NCI-H446 treated with DMSO at 0.1 percent for 48 hours (cell line): Measurements from ENCODE around the gene PROSER2.
"Not testable (repeated sequence)": the region's sequence is repeated elsewhere in the genome, so short reads cannot be mapped to it uniquely, and the experiment has no call there.

Experiments
- DNase-seq: peaks from one replicate; lab custom pipeline; 2025; lab: John Stamatoyannopoulos, UW

The PROSER2 gene

DNA sequence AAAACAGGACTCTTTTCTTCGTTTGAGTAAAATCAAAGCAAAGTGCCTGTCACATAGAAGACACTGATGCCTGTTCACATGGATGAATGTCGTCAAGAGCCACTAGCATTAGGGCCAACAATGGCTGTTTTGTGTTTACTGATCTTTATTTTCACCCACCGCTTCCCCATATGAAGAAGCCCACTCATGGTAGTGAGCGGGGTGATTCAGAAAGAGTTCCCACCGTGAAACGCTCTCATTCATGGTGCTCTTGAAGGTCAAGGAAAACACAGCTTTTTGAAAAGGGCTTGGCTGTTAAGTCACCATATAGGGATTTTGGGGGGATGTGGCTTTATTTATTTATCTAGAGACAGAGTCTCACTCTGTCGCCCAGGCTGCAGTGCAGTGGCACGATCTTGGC lies 12.5 kb downstream of the PROSER2 start:
- DNase-seq = no peak

DNA sequence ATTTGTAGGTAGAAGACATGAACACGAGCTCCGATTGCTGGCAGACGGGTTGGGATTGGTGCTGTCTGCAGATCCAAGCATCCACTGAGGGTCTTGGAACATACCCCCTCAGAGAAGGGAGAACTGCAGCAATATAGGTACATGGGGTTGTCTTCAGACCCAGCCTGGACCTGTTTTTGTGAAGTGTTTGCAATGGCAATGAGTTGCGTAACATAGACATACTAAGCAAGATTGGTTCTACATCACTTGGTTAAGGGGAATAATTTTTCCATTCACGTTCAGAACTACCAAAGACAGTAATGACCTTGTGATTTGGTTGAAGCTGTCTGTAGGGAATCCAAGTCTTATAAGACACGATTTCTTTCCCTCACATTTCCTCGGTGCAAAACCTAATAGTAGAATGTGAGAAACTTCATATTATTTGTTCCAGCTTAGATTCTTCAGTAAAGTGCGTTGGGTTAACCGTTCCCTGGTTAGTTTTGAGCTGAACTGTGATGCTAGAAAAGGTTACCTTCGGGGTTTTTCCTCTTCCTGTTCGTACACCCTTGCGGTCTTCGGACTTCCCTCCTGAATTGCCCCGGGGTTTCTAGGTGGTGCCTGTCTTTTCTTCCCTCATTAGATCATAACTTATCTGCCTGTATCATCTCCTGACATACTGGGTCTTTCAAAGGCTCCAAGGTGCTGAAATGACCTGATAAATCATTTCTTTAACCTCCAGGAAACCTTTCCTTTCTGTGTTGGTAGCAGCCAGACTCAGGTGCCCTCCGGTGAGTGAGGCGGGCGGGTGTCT lies 14.4 kb downstream of the PROSER2 start:
- DNase-seq = no peak

DNA sequence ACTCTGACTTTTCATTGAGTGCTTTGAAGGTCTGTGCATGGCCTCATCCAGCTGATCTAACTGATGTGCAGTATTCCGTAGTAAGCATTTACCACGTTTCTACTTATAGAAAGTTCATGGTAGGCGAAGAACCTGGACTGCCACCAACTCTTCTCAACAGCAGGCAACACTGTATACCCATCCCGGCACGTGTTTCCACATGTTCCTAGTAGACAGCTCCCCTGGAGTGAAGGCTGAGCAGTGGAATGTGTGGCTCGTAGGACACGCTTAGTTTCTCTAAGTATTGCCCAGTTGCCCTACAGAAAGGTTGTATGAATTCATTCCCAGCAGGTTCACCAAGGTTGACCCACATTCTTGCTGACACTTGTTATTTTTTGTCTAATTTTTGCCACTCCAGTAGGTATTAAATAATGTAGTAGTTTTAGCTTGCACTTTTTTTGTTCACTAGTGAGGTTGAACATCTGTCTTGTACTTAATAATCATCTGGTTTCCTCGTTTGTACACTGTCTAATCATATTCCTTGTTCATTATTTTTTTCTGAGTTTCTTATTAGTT lies 15.2 kb downstream of the PROSER2 start:
- DNase-seq = no peak

DNA sequence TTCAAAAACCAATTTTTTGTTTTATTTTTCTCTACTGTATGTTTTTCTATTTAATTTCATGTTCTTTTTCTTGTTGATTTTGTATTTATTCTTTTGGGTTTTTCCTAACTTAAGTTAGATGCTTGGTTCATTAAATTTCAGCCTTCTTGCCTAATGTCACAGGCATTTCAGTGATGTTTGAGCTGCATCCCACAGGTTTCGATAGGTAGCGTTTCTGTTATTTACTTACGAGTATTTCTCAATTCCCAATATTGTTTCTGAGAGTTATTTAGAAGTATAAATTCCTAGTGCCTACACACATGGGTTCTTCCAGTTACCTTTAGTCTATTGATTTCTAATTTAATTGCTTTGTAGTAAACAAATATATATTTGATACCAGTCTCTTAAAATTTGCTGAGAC lies 18.2 kb downstream of the PROSER2 start:
- no peak for DNase-seq

DNA sequence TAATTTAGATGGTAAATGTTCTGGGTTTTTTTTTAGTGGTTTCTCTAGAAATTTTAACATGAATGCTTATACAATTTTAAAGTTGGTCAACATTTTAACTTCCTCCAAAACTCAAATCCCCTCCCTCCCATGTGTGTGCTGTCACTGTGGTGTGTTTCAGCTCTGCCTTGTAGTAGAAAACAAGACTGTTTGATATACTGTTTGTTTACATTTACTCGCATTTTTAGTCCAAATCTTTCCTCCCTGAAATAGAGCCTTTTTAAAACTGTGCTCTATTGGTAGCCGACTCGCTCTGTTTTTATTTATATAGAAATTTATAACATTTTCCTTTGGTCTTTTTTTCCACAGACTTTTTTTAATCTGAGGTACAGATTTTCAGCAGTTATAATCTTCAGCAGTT lies 19.3 kb downstream of the PROSER2 start:
- DNase-seq = no peak

DNA sequence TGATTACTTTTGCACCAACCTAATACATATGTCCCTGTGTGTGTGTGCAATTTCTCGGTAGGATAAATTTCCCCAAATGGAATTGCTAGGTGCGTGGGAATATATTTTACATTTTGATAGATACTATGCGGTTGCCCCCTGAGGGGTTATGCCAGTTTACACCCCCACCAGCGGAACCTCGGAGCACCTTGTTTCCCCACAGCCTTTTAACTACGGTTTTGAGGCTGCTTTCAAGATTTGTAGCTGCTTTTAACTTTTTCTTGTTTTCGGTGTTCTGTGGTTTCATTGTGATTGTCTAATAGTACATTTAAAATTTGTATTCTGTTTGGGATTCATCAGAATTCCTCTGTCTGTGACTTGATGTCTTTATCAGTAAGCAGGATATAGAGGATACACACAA lies 22.0 kb downstream of the PROSER2 start:
- no peak for DNase-seq

DNA sequence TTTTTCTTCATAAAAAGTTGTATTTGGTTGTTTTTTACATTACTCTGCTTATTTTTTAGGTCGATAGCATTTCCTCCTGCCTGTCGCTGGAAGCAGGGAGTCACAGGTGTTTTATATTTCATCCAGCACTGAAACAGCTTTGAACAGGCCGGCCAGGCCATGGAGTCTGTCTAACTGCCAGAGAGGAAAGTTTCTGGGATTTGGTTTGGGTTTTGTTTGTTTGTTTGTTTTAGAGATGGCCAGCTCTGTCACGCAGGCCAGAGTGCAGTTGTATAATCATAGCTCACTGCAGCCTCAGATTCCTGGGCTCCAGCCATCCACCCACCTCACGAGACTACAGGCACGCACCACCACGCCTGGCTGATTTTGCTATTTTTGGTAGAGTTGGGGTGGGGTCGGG lies 23.4 kb downstream of the PROSER2 start:
- no peak for DNase-seq

DNA sequence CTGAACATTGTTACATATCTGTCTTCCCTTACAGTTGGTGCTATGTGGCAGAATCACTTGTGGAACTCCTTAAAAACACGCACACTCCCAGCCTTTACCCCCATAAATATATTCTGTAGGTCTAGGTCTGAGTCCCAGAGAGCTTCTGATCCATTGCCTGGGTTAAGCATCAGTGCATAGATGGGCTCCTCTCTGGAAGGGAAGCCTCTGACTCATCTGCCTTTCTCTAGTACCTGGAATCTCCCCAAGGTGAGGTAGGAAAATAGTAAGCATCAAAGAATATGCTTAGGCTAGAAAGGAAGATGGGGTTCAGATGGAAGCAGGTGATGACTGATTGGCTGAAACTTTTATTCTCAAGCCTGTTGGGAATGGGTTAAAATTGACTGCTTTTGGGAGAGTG lies 26.1 kb downstream of the PROSER2 start:
- no peak for DNase-seq

DNA sequence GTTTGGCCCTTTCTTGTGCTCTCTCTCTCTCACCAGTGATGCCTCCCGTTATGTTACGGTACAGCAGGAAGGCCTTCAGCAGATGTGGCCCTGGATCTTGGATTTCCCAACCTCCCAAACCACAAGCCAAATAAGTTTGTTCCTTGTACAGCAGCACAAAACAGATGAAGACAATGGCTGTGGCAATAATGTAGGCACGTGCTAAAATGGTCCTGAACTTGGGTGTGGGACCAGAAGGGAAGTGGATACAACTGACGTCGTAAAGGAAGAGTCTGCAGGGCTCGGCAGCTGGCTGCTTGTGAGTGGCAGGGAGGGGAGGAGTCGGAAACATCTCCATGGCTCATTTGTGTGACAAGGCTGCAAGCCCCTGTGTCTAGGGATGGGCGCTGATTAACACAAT lies 26.8 kb downstream of the PROSER2 start:
- no peak for DNase-seq

DNA sequence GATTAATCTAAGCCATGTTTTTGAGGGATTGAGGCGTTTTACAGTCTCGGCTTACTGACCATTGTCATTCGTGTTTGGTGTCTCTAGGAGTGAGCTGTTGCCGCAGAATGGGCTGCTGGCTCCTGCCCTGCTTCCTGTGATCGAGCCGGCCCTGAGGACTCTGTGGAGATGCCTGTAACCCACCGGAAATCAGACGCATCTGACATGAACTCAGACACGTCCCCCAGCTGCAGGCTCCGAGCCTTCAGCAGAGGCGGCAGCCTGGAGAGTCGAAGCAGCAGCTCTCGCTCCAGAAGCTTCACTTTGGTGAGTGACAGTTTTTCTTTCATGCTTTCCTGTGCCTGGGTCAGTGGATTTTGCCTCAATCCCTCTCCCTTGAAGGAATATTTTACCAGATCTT lies 28.8 kb downstream of the PROSER2 start:
- no peak for DNase-seq

DNA sequence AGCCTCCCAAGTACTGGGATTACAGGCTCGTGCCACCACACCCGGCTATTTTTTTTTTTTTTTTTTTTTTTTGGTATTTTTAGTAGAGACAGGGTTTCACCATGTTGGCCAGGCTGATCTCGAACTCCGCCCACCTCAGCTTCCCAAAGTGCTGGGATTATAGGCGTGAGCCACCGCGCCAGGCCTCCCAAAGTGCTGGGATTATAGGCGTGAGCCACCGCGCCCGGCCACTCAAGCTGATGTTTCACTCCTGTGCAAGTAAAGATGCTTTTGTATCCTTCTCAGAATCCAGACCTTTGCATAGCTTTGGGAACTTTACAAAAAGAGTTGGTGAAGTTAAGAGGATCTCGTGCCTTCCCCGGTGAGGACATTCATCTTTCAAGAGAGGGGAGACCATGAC lies 29.5 kb downstream of the PROSER2 start:
- DNase-seq = not testable (repeated sequence)

DNA sequence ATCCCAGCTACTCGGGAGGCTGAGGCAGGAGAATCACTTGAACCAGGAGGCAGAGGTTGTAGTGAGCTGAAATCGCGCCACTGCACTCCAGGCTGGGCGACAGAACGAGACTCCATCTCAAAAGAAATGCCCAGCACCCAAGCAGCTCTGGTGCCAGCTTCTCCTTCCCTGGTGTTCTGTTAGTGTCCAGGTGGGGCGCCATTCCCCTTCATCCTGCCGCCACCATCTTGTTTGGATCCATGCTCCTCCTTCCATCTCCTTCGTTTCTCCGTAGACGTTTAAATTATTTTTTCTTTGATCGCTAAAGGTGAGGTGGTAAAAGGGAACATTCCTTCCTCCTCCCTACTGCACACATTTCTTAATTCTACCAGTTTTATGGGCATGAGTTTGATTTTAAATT lies 30.3 kb downstream of the PROSER2 start:
- no peak for DNase-seq

DNA sequence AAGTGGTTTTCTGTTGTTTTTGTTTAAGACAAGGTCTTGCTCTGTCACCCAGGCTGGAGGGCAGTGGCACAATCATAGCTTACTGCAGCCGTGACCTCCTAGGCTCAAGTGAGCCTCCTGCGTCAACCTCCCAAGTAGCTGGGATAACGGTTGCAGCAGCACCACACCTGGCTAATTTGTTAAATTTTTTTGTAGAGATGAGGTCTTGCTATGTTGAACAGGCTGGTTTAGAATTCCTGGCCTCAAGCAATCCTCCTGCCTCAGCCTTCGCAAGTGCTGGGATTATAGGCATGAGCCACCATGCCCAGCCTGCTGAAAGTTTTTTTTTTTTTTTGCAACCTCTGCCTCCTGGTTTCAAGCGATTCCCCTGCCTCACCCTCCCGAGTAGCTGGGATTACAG lies 31.1 kb downstream of the PROSER2 start:
- no peak for DNase-seq

DNA sequence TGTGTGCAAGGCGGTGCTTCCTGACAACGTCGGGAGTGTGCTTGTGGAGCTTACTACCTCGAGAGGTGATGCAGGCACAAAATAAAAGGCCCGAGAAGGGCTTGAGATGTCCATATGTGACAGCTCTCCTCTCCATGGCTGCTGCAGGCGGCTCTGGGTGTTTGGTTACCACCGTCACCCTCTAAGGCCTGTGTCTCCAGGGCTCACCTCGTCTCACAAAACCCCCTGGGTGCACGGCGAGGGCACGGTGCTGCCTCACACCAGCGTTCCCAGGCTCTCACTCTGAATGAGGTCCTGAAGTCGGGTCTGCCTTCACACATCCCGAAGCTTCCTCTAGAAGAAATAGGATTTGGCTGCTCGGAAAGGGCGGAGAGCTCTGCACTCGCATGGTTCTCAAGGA lies 32.9 kb downstream of the PROSER2 start:
- no peak for DNase-seq

DNA sequence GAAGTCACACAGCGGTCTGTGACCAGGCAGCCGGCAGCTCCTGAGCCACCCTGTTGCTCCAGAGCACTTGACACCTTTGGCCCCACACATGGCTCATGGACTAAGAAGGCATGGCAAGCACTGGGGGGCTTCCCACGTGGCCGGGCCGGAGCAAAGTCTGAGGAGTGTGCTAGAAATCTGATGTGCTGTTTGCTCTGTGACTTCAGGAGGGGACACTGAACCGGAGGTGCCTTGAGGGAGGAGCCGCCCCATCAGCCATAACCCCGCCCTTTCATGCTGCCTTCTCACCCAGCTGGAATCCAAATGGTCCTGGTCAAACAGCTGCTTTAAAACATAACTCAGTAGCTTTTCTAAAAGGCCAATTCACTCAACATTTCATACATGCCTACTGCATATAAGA lies 33.5 kb downstream of the PROSER2 start:
- no peak for DNase-seq

DNA sequence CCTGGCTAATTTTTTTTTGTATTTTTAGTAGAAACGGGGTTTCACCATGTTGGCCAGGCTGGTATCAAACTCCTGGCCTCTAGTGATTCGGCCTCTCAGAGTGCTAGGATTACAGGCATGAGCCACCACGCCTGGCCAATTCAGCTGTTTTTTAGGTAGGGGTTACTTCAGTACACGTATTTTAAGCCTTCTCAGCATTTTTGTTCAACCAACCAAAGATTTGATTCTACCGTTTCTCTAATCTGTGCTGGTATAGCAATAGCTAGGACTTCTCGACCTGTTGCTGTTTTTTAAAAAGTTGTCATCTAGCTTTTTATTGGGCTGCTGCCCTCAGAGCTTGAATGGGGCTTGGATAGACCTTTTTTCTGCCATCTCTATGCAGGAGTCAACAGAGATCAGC lies 34.9 kb downstream of the PROSER2 start:
- no peak for DNase-seq

DNA sequence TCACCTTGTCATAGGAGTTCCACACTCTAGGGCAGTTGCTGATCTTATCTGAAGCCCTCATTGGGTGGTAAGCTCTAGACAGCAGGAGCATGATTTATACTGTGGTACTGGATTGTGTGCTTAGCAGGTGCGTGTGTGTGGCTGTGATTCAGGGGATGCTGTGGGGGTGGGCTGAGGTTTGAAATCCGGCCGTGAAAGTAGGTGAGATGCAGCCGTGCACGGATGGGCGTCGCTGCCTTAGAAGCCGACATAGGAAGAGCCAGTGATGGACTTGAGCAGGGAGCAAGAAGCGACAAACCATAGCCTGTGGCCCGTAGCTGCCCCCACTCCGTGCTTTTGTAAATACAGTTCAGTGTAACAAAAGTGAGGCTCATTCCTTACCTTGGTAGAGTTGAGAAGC lies 38.2 kb downstream of the PROSER2 start:
- DNase-seq = no peak

DNA sequence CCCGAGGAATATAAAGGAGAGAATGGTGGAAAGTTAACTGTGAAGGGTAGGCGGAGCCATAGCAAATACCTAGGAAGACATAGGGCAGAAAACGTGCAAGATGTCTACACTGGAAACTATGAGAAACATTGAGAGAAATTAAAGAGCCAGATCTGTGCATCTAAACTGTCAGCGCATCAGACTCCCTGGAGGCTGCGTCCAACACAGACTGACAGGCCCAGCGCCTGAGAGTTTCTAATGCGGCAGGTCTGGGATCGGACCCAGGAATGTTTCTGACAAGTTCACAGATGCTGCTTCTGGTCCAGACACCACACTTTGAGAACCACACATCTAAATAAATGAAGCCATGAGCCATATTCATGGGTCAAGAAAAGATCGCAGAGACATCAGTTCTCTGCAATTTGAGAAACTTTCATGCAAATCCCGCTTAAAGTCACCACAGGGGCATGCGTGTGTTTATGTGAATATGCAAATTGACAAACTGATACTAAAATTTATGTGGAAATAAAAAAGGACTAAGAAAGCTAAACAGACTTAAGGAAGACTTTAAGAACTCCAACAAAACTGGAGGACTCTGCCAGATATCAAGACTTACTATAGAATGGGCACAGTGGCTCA lies 38.8 kb downstream of the PROSER2 start:
- DNase-seq = no peak

DNA sequence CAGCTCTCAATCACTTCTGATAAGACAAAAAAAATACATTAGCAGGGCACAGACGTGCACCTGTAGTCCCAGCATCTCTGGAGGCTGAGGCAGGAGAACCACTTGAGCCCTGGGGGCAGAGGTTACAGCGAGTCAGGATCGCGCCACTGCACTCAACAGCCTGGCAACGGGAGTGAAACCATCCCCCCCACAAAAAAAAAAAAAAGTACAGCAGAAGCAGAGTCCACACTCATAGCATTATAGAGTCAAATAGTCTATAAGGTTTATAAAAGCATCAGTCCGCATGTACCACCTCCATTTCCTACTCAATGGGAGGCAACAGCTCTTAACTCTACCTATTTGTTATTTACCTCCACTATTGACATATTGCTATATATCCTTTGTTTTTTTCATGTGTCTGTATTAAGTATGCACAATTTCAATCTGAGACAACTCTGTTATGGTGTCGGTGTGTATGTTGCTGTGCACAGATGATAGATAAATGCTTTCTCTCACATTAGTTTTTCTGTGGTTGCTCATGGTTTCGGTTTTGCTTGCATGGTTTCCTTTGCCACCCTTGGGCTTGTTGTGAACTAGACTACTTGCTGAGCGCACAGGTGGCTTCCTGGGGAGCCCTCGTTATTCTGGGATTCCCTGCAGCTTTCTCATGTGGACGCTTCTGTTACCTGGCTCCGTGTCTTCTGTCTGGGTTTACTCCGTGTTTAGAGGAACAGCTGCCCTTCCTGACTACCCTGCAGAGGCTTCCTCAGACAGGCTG lies 40.4 kb downstream of the PROSER2 start:
- no peak for DNase-seq

DNA sequence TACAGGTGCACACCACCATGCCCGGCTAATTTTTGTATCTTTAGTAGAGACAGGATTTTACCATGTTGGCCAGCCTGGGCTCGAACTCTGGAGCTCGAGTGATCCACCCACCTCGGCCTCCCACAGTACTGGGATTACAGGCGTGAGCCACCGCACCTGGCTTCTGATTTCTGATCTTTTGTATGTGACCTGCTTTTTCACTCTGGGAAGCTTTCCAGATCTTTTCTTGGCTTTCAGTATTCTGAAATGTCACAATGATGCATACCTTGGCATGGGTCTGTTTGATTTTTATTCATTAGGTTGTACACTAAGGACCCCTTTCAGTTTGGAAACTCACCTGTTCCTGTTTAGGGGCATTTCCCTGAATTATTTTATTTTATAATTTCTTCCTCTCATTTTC lies 41.6 kb downstream of the PROSER2 start:
- DNase-seq = no peak

DNA sequence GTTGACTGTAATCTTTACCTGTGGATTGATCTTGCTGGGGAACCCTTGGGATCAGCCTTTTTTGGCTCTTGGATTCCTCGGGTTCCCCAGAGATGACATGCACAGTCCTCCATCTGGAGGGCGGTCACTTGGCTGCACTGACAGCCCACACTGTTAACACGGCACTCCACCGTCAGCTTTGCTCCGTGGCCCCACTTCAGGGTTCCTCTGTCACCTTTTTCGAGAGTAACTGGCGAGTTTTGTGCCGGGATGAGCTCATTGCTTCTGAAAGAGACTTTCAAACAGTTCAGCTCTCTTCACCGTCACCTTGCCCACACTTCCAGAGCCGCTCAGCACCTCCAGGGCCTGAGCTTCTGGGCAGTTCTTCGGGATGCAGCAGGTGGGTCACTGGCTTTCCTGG lies 42.4 kb downstream of the PROSER2 start:
- DNase-seq = no peak

DNA sequence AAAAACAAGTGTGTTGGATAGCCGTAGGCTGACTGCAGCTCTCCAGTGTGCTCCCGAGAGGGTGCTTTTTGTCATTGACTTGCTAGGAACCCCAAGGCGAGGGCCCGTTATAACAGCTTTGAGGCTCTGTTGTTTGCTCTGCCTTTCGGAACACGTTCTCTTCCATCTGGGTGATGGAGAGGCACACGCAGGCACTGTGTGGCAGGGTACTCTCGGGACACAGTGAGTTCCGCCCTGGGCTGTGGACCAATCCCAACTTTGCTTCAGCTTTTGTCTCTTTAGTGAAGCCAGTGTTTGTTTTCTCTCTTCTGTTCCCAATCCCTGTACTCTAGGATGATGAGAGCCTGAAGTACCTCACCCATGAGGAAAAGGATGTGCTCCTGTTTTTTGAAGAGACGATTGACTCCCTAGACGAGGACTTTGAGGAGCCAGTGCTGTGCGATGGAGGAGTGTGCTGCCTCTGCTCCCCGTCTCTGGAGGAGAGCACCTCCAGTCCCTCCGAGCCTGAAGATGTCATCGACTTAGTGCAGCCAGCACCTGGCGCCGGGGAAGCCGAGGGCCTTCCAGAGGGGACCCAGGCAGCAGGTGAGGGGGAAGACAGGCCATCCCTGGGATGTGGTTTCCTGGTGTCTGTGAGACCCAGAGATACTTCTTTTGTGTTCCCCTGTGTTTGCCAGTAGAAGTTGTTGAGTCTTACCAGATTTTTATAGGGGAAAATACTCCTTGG lies 43.2 kb downstream of the PROSER2 start:
- no peak for DNase-seq
